Right ventricle myocardium superior (tissue), 1 donor: Measurements from ENCODE around the gene ZNF774. TPM values are rescaled to one million over a fixed set of nuclear protein-coding genes. Genes with fewer than 3 reads are reported as not detected.
"Not testable (repeated sequence)": the region's sequence is repeated elsewhere in the genome, so short reads cannot be mapped to it uniquely, and the experiment has no call there.

Experiments
- ATAC-seq: fragments of 200-7000 bp; cut with Tn5 transposase; one replicate; pipeline ENCODE4 v1.9.1; 2020; ENCODE audit warnings: mild to moderate bottlenecking; ENCODE audit not compliant: poor library complexity
- DNase-seq: peaks from one replicate; pipeline ENCODE4 v3.0.0-alpha.2; 2020
- intact Hi-C: fragments of 100-400 bp; cut with DNase I; formaldehyde crosslinking; loops from one replicate; pipeline ENCODE4 v1.11.2; 2022
- long read RNA-seq: library from polyadenylated mRNA; unstranded; transcript quantifications from one replicate; pipeline ENCODE4 v2.0.0, GENCODE V29; 2021
- total RNA-seq: library from RNA; stranded (reverse); fragmentation: NEBNext Ultra II Directional; extraction: Animal tissue kit (Norgen Biotek cat#: 25700); gene quantifications from one replicate; pipeline ENCODE4 v1.2.1, GENCODE V29; 2021
- donor health status: DM: no; HTN: yes; CAD: no; lungs with severe emphysema.

The ZNF774 gene
- total RNA-seq, result 2.2 TPM
- long read RNA-seq, partial matches to known transcripts, result 0 of 2 reads
- long read RNA-seq, other reads (novel, unspliced or antisense), result 0 of 2 reads

GRCh38 chr15:90352107-90352893 is at the start of gene ZNF774:
Gene ZNF774 (plus strand): TSS chr15:90352284. CDS start chr15:90354661, 2,377 bp downstream.
- DNase-seq (peak; percentile 93), ATAC-seq (peak; percentile 100)
- intact Hi-C loops, result no loop called here

GRCh38 chr15:90305355-90305754 is 46.7 kb upstream of the ZNF774 start:
- intact Hi-C loops, ATAC-seq, DNase-seq: not testable (repeated sequence)

DNA sequence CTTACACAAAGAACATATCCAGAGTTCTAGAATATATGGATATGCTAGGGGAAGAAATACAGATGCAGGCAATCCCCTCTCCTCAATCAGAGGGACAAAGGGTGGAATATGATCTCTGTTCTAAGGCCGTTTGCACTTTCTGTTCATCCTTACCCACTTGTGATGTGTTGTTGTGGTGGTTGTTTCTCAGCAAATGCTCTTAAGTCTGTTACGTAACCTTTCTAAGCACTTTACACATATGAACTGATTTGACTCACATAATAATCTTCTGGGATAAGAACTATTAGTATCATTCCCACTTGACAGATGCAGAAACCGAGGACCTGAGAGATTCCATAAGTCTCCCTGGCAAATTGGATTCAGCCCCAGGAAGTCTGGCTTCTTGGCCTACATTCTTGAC is 46.2 kb upstream of the ZNF774 start:
- ATAC-seq (no peak), DNase-seq (no peak)
- intact Hi-C loops, result no loop called here

- intact Hi-C loops, result no loop called here
- ATAC-seq, result no peak
- no peak for DNase-seq
Observed at GRCh38 chr15:90306560-90306959, 45.5 kb upstream of the ZNF774 start.

GRCh38 chr15:90307661-90308060 is 44.4 kb upstream of the ZNF774 start:
- intact Hi-C loops, result no loop called here
- no peak for ATAC-seq
- DNase-seq, result no peak

GRCh38 chr15:90309020-90309419 is 43.1 kb upstream of the ZNF774 start:
- ATAC-seq (no peak), DNase-seq (no peak)
- intact Hi-C loops, result no loop called here

DNA sequence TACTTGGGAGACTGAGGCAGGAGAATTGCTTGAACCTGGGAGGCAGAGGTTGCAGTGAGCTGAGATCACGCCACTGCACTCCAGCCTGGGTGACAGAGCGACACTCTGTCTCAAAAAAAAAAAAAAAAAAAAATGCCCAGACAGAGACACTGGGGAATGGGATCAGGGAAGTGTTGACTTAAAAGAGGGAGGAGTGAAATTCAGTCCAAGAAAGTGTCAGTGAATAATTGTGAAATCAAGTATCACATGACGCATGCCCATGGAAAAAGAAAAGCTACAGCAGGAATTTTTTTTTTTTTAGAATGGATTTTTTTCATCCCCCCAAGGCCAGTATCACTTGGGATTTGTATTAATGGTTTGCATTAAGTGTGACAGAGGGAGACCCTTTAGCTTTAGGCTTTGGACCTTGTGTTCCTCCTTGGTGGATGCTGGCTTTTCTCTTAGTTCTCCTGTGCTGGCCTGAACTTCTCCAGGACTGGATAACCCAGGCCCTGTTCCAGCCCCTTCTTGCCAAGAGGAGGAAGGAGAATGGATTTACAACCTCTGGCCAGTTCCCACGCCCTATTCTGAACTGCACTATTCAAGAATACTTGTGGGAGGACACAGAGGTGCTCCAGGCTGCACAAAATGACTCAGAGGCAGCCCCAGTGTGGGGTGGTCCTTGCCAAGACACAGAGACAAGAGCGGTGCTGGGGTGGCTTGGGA is 36.7 kb upstream of the ZNF774 start:
- DNase-seq (peak; percentile 74), ATAC-seq (peak; percentile 92)
- intact Hi-C loops, result loop anchor here (10.0 kb wide), 1 partner anchor 299 kb away; no protein-coding TSS in a partner anchor

DNA sequence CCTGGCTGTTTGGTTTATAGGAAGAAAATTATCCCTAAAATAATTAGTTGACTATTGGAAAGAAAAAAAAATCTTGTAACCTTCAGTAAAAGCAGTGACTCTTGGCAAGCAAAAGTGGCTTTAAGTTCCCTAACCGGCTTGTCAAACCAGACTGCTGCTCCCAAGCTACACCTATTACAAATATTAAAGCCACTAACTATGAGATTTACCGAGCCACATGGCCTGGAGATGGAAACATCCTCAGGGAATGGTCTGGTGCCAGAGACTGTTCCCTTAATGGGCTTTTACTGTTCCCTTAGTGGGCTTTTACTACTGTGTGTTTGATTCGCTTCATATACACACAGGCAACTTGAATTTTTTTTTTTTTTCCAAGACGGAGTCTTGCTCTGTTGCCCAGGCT is 35.9 kb upstream of the ZNF774 start:
- intact Hi-C loops, result loop anchor here (10.0 kb wide), 1 partner anchor 299 kb away; no protein-coding TSS in a partner anchor

GRCh38 chr15:90318591-90318990 is 33.5 kb upstream of the ZNF774 start:
- DNase-seq (no peak), ATAC-seq (no peak)
- intact Hi-C loops, result loop anchor here (10.0 kb wide), 1 partner anchor 296 kb away; no protein-coding TSS in a partner anchor

More for the DNA sequence above, 35.9 kb upstream of the ZNF774 start:
- no peak for ATAC-seq
- no peak for DNase-seq

DNA sequence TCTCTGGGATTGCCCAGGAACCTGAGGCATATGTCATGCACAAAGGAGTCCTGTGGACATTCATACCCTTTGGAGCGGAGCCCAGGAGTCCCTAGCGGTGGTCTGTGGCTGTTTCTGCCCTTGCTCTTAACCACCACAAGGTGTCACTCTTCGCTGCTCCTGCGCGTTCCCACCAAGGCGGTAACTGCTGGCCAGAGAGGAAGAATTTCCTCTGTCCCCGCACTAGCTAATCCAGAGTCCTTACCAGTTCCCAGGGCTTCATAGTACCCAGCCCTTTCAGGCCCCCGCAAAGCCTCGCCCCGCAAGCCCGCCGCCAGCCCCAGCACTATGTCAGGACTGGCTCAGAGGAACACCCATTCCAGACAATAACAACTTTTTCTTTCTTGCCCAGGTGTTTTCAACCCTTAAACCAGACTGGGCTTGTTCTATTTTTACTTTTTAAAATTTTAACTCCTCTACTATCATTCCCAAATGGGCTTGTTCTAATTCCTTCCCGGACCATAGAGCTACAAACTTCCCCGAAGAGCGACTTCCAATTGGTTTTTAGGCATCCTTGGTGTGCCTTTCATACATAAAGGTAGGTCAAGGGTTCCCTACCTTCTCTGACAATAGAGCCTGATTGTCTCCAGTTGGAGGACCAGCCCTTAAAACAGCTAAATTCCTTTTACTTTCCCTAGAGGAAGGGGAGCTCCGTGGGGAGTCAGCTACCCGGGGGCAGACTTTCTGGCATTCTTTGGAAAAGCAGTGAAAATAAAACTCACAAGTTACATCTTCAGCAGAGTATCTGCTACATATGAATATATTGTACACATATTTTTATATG is 31.8 kb upstream of the ZNF774 start:
- DNase-seq, result peak; percentile 86
- ATAC-seq, result peak; percentile 86
- intact Hi-C loops, result loop anchor here (5.0 kb wide), 1 partner anchor 162 kb away; no protein-coding TSS in a partner anchor

DNA sequence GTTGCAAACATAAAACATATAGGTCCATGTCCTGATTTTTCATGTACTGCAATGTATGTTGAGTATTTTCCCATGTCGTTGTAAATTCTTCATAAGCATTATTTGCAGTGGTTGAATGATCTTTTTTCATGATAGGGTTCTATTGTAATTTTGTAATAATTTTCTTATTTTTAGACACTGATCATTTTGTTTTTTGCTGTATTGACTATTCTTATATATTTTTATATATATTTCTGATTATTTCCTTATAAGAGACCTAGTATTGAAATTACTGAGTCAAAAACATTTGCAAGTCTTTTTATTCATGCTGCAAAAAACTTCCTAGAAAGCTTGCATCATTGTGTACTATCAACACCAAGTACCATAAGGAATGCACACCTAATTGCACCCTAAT is 31.2 kb upstream of the ZNF774 start:
- intact Hi-C loops, result loop anchor here (5.0 kb wide), 1 partner anchor 161 kb away; no protein-coding TSS in a partner anchor
- ATAC-seq, result no peak
- no peak for DNase-seq

GRCh38 chr15:90322538-90322937 is 29.5 kb upstream of the ZNF774 start:
- ATAC-seq, result no peak
- no peak for DNase-seq
- intact Hi-C loops, result loop anchor here (5.0 kb wide), 1 partner anchor 160 kb away; no protein-coding TSS in a partner anchor

DNA sequence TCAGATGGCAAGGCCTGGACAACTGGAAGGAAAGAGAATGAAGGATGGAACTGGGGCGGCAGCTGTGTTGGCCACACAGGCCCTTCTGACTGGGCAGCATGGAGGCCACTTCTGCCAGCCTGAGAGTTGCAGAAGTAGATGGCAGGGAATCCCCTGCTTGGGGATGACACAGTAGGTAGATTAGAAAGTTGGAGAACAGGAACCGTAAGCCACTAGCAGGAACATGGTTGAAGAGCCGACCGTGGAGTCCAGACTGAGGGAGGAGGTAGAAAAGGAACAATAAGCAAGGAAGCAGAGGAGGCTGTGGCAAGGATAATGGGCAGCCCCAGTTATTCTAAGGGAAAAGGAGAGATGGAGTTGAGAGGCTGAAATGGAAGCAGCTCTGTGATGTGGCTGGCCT is 26.4 kb upstream of the ZNF774 start:
- ATAC-seq, result no peak
- intact Hi-C loops, result no loop called here
- DNase-seq, result no peak

DNA sequence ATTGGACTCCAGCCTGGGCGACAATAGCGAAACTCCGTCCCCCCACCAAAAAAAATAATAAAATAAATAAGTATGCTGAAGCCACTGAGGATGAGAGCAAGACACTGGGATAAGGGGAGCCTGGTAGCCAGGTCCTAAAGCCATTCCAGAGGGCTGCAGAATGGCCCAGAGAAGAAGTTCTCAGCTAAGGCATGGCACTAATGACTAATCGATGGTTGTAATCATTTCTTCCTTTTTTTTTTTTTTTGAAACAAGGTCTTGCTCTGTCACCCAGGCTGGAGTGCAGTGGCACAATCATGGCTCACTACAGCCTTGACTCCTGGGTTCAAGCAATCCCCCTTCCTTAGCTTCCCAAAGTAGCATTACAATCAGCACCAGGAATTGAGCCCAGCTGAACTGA is 25.6 kb upstream of the ZNF774 start:
- ATAC-seq (no peak), DNase-seq (no peak)
- intact Hi-C loops, result no loop called here

GRCh38 chr15:90327311-90327710 is 24.8 kb upstream of the ZNF774 start:
- intact Hi-C loops, result no loop called here
- no peak for ATAC-seq
- no peak for DNase-seq

DNA sequence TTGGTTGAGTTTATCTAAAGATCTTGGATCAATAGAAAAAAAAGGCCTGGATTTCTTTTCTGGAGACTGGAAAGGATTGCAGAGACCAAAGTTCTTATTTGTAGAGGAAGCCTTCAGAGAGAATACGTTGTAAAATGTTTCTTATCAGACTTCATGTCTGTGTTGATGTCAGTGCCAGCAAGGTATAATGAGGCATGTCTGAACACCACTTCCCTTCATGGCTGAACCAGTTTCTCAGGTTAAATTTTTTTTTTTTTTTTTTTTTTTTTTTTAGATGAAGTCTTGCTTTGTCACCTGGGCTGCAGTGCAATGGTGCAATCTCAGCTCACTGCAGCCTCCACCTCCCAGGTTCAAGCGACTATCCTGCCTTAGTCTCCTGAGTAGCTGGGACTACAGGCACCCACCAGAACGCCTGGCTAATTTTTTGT is 17.8 kb upstream of the ZNF774 start:
- DNase-seq (no peak), ATAC-seq (no peak)
- intact Hi-C loops, result no loop called here

- intact Hi-C loops, result no loop called here
- ATAC-seq, result peak; percentile 68
- no peak for DNase-seq
Observed at GRCh38 chr15:90336705-90337141, 15.4 kb upstream of the ZNF774 start.

- DNase-seq (no peak), ATAC-seq (no peak)
- intact Hi-C loops, result no loop called here
Observed at GRCh38 chr15:90337256-90337655, 14.8 kb upstream of the ZNF774 start.

GRCh38 chr15:90338532-90338931 is 13.6 kb upstream of the ZNF774 start:
- intact Hi-C loops, result no loop called here
- ATAC-seq (no peak), DNase-seq (no peak)
